ENCODE data around the gene CRY1.

CRY1 gene

DNA sequence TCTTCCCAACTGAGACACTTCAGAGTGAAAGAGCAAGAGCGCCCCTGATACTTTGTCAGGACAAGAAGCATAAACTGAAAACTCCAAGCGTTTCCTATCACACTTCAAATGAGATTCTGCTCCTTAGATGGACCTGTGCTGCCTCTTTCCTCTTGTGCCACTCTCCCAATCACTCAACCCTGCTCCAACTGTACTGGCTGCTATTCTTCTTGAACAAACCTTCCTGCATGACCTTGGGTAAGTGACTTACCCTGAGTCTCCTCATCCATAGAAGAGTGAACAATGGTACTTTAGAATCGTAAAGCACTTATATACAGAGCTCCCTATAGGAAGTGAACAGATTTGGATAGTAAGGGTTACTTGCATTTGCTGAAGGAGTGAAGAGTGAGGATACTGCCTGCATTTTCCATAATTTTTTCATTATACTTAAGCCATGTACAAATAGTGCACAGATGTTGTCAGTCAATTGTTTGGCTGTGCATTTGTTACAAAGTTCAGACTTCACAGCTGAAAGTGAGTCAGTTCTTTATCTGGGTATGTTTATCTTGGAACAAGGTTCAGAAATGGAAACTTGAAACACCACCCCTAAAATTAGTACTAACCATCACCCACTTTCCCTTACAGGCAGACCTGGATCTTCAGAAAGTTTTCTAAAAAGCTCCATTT, 117.2 kb downstream of the CRY1 start:
- Histone ChIP-seq H3K9me3 (ENCODE audit: control insufficient read depth in 1 of 2, low read length in 2 of 2) (no peaks in the 10 kb centered on the region), H3K36me3 (ENCODE audit: control insufficient read depth in 1 of 2, insufficient read depth in 2 of 2, low read length in 2 of 2) (peaks cover 8 to 10% of the 10 kb centered on the region in 2 donors), H3K4me1 (ENCODE audit: control insufficient read depth in 1 of 2, insufficient read depth in 2 of 2, low read length in 2 of 2) (peaks cover 41 to 57% of the 10 kb centered on the region in 2 donors), H3K4me3 (ENCODE audit: low read depth in 1 of 2, low read length in 2 of 2) (peak overlapping the region in 1 of 2 donors; percentile 11), H3K27me3 (ENCODE audit: control insufficient read depth in 1 of 2, insufficient read depth in 2 of 2, low read length in 2 of 2) (no peaks in the 10 kb centered on the region), H3K9ac (ENCODE audit: low read depth in 1 of 2, low read length in 2 of 2) (no peak overlapping the region), H3K27ac (ENCODE audit: low read depth, low read length) (no peak overlapping the region)

GRCh38 chr12:106975098-106975497, 118.3 kb downstream of the CRY1 start:
- no peaks in the 10 kb centered on the region for H3K9me3 ChIP-seq (ENCODE audit: control insufficient read depth in 1 of 2, low read length in 2 of 2)
- no peak overlapping the region for H3K9ac ChIP-seq (ENCODE audit: low read depth in 1 of 2, low read length in 2 of 2)
- H3K4me1 ChIP-seq (ENCODE audit: control insufficient read depth in 1 of 2, insufficient read depth in 2 of 2, low read length in 2 of 2), result peaks cover 39 to 57% of the 10 kb centered on the region in 2 donors
- H3K4me3 ChIP-seq (ENCODE audit: low read depth in 1 of 2, low read length in 2 of 2), result no peak overlapping the region
- peaks cover 14 to 16% of the 10 kb centered on the region in 2 donors for H3K36me3 ChIP-seq (ENCODE audit: control insufficient read depth in 1 of 2, insufficient read depth in 2 of 2, low read length in 2 of 2)
- H3K27me3 ChIP-seq (ENCODE audit: control insufficient read depth in 1 of 2, insufficient read depth in 2 of 2, low read length in 2 of 2), result no peaks in the 10 kb centered on the region
- H3K27ac ChIP-seq (ENCODE audit: low read depth, low read length), result no peak overlapping the region

DNA sequence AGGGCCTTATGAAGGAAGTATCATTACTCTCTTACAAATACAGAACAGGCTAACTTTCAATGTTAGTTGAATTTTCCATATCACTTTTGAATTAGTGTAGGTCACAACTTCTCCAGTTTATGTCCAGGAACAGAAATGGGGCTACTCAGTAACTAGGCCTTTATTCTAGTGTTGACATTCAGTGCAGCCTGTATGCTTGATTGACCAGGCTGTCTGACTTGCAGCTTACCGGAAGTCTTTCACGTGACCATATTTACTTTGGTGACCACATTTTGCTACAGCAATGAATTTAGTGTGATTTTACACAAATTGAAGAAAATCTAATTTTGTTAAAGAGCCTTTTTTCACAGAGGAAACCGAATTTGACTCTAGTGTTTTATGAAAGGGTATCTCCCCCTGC, 118.8 kb downstream of the CRY1 start:
- Histone ChIP-seq H3K36me3 (ENCODE audit: control insufficient read depth in 1 of 2, insufficient read depth in 2 of 2, low read length in 2 of 2) (peaks cover 14 to 16% of the 10 kb centered on the region in 2 donors), H3K9ac (ENCODE audit: low read depth in 1 of 2, low read length in 2 of 2) (no peak overlapping the region), H3K4me1 (ENCODE audit: control insufficient read depth in 1 of 2, insufficient read depth in 2 of 2, low read length in 2 of 2) (peaks cover 39 to 57% of the 10 kb centered on the region in 2 donors), H3K4me3 (ENCODE audit: low read depth in 1 of 2, low read length in 2 of 2) (no peak overlapping the region), H3K9me3 (ENCODE audit: control insufficient read depth in 1 of 2, low read length in 2 of 2) (no peaks in the 10 kb centered on the region), H3K27ac (ENCODE audit: low read depth, low read length) (no peak overlapping the region), H3K27me3 (ENCODE audit: control insufficient read depth in 1 of 2, insufficient read depth in 2 of 2, low read length in 2 of 2) (no peaks in the 10 kb centered on the region)

GRCh38 chr12:106973545-106973944, 119.8 kb downstream of the CRY1 start:
- no peak overlapping the region for H3K9ac ChIP-seq (ENCODE audit: low read depth in 1 of 2, low read length in 2 of 2)
- H3K36me3 ChIP-seq (ENCODE audit: control insufficient read depth in 1 of 2, insufficient read depth in 2 of 2, low read length in 2 of 2), result peaks cover 14 to 16% of the 10 kb centered on the region in 2 donors
- no peak overlapping the region for H3K27ac ChIP-seq (ENCODE audit: low read depth, low read length)
- no peaks in the 10 kb centered on the region for H3K9me3 ChIP-seq (ENCODE audit: control insufficient read depth in 1 of 2, low read length in 2 of 2)
- peaks cover 38 to 50% of the 10 kb centered on the region in 2 donors for H3K4me1 ChIP-seq (ENCODE audit: control insufficient read depth in 1 of 2, insufficient read depth in 2 of 2, low read length in 2 of 2)
- H3K4me3 ChIP-seq (ENCODE audit: low read depth in 1 of 2, low read length in 2 of 2), result no peak overlapping the region
- no peaks in the 10 kb centered on the region for H3K27me3 ChIP-seq (ENCODE audit: control insufficient read depth in 1 of 2, insufficient read depth in 2 of 2, low read length in 2 of 2)

DNA sequence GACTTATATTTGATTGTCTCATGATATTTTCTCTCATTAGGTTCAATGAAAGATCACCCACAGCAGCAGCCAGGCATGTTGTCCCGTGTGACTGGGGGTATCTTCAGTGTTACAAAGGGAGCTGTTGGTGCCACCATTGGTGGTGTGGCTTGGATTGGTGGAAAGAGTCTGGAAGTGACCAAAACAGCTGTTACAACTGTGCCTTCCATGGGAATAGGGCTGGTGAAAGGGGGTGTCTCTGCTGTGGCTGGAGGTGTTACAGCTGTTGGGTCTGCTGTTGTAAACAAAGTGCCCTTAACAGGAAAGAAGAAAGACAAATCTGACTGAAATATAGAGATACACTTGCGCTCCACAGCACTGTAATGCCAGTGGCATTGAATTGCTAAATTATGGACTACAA, 122.3 kb downstream of the CRY1 start:
- Histone ChIP-seq H3K4me3 (ENCODE audit: low read depth in 1 of 2, low read length in 2 of 2) (no peak overlapping the region), H3K36me3 (ENCODE audit: control insufficient read depth in 1 of 2, insufficient read depth in 2 of 2, low read length in 2 of 2) (peaks cover 17 to 31% of the 10 kb centered on the region in 2 donors), H3K27ac (ENCODE audit: low read depth, low read length) (no peak overlapping the region), H3K4me1 (ENCODE audit: control insufficient read depth in 1 of 2, insufficient read depth in 2 of 2, low read length in 2 of 2) (peaks cover 15 to 29% of the 10 kb centered on the region in 2 donors), H3K9ac (ENCODE audit: low read depth in 1 of 2, low read length in 2 of 2) (no peak overlapping the region), H3K27me3 (ENCODE audit: control insufficient read depth in 1 of 2, insufficient read depth in 2 of 2, low read length in 2 of 2) (no peaks in the 10 kb centered on the region), H3K9me3 (ENCODE audit: control insufficient read depth in 1 of 2, low read length in 2 of 2) (no peaks in the 10 kb centered on the region)

DNA sequence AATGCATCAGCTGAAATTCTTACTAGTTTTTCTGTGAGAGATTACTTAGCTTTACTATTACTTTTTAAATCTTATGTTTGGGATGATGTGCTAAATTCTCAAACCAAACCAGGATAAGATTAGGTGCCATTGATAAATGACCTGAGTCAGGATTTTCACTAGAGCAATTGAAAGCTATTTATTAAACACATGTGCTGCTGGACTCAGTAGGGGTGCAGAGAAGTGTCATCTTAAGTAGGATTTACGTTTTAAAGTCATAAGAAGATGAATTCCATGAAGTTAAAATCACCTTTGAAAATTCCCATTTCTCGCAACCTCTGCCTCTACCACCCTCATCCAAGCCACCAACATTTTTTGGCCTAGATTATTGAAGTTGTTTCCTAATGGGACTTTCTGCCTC, 128.8 kb downstream of the CRY1 start:
- H3K36me3 ChIP-seq (ENCODE audit: control insufficient read depth in 1 of 2, insufficient read depth in 2 of 2, low read length in 2 of 2), result peaks cover 2 to 20% of the 10 kb centered on the region in 2 donors
- no peaks in the 10 kb centered on the region for H3K4me1 ChIP-seq (ENCODE audit: control insufficient read depth in 1 of 2, insufficient read depth in 2 of 2, low read length in 2 of 2)
- no peaks in the 10 kb centered on the region for H3K27me3 ChIP-seq (ENCODE audit: control insufficient read depth in 1 of 2, insufficient read depth in 2 of 2, low read length in 2 of 2)
- H3K27ac ChIP-seq (ENCODE audit: low read depth, low read length), result no peak overlapping the region
- no peaks in the 10 kb centered on the region for H3K9me3 ChIP-seq (ENCODE audit: control insufficient read depth in 1 of 2, low read length in 2 of 2)
- H3K9ac ChIP-seq (ENCODE audit: low read depth in 1 of 2, low read length in 2 of 2), result no peak overlapping the region
- H3K4me3 ChIP-seq (ENCODE audit: low read depth in 1 of 2, low read length in 2 of 2), result no peak overlapping the region

- H3K27ac ChIP-seq (ENCODE audit: low read depth, low read length), result no peak overlapping the region
- no peaks in the 10 kb centered on the region for H3K9me3 ChIP-seq (ENCODE audit: control insufficient read depth in 1 of 2, low read length in 2 of 2)
- H3K4me3 ChIP-seq (ENCODE audit: low read depth in 1 of 2, low read length in 2 of 2), result no peak overlapping the region
- no peaks in the 10 kb centered on the region for H3K27me3 ChIP-seq (ENCODE audit: control insufficient read depth in 1 of 2, insufficient read depth in 2 of 2, low read length in 2 of 2)
- H3K9ac ChIP-seq (ENCODE audit: low read depth in 1 of 2, low read length in 2 of 2), result no peak overlapping the region
- H3K4me1 ChIP-seq (ENCODE audit: control insufficient read depth in 1 of 2, insufficient read depth in 2 of 2, low read length in 2 of 2), result peaks cover 11 to 13% of the 10 kb centered on the region in 2 donors
- peaks cover 0 to 12% of the 10 kb centered on the region in 2 donors for H3K36me3 ChIP-seq (ENCODE audit: control insufficient read depth in 1 of 2, insufficient read depth in 2 of 2, low read length in 2 of 2)
Observed at GRCh38 chr12:106962286-106962685, 131.1 kb downstream of the CRY1 start.

GRCh38 chr12:106960443-106960842, 132.9 kb downstream of the CRY1 start:
- no peak overlapping the region for H3K9ac ChIP-seq (ENCODE audit: low read depth in 1 of 2, low read length in 2 of 2)
- H3K27me3 ChIP-seq (ENCODE audit: control insufficient read depth in 1 of 2, insufficient read depth in 2 of 2, low read length in 2 of 2), result no peaks in the 10 kb centered on the region
- peaks cover 0 to 5% of the 10 kb centered on the region in 2 donors for H3K36me3 ChIP-seq (ENCODE audit: control insufficient read depth in 1 of 2, insufficient read depth in 2 of 2, low read length in 2 of 2)
- H3K4me3 ChIP-seq (ENCODE audit: low read depth in 1 of 2, low read length in 2 of 2), result no peak overlapping the region
- no peaks in the 10 kb centered on the region for H3K9me3 ChIP-seq (ENCODE audit: control insufficient read depth in 1 of 2, low read length in 2 of 2)
- H3K27ac ChIP-seq (ENCODE audit: low read depth, low read length), result no peak overlapping the region
- H3K4me1 ChIP-seq (ENCODE audit: control insufficient read depth in 1 of 2, insufficient read depth in 2 of 2, low read length in 2 of 2), result peaks cover 11 to 13% of the 10 kb centered on the region in 2 donors

- no peaks in the 10 kb centered on the region for H3K36me3 ChIP-seq (ENCODE audit: control insufficient read depth in 1 of 2, insufficient read depth in 2 of 2, low read length in 2 of 2)
- H3K4me3 ChIP-seq (ENCODE audit: low read depth in 1 of 2, low read length in 2 of 2), result peak overlapping the region; percentile 86 to 92
- peaks cover 22% of the 10 kb centered on the region in 2 donors for H3K4me1 ChIP-seq (ENCODE audit: control insufficient read depth in 1 of 2, insufficient read depth in 2 of 2, low read length in 2 of 2)
- H3K9ac ChIP-seq (ENCODE audit: low read depth in 1 of 2, low read length in 2 of 2), result peak overlapping the region in 1 of 2 donors; percentile 96
- no peaks in the 10 kb centered on the region for H3K9me3 ChIP-seq (ENCODE audit: control insufficient read depth in 1 of 2, low read length in 2 of 2)
- H3K27me3 ChIP-seq (ENCODE audit: control insufficient read depth in 1 of 2, insufficient read depth in 2 of 2, low read length in 2 of 2), result no peaks in the 10 kb centered on the region
- H3K27ac ChIP-seq (ENCODE audit: low read depth, low read length), result no peak overlapping the region
Observed at GRCh38 chr12:106957583-106957982, 135.8 kb downstream of the CRY1 start.

DNA sequence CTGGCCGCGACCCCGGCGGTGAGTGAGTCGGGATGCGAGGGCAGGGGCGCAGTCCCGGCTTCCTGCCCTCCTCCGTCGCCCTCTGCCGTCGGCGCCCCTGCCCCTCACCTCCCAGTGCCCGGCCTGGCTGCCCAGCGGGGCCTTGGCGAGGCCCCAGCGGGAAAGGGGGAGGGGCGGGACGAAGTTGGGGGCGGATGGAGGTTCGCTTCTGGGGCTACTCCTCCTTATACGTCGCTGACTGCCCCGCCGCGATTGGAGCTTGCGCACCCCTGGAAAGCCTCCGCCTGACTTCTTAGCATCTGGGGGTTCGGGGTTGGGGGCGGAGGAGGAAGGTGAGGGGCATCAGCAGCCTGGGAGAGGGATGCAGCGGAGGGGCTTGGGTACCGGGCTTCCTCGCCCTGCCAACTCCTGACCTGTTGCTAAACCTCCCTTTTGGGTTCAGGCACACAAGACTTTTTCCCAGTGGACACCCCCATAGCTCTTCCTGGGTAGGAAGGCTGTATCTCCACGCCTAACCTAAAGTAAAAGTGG, 137.2 kb downstream of the CRY1 start:
- no peaks in the 10 kb centered on the region for H3K36me3 ChIP-seq (ENCODE audit: control insufficient read depth in 1 of 2, insufficient read depth in 2 of 2, low read length in 2 of 2)
- peaks cover 22% of the 10 kb centered on the region in 2 donors for H3K4me1 ChIP-seq (ENCODE audit: control insufficient read depth in 1 of 2, insufficient read depth in 2 of 2, low read length in 2 of 2)
- H3K27me3 ChIP-seq (ENCODE audit: control insufficient read depth in 1 of 2, insufficient read depth in 2 of 2, low read length in 2 of 2), result no peaks in the 10 kb centered on the region
- H3K4me3 ChIP-seq (ENCODE audit: low read depth in 1 of 2, low read length in 2 of 2), result peak overlapping the region; percentile 86 to 92
- H3K27ac ChIP-seq (ENCODE audit: low read depth, low read length), result peak overlapping the region; percentile 93
- H3K9me3 ChIP-seq (ENCODE audit: control insufficient read depth in 1 of 2, low read length in 2 of 2), result no peaks in the 10 kb centered on the region
- peak overlapping the region; percentile 88 to 96 for H3K9ac ChIP-seq (ENCODE audit: low read depth in 1 of 2, low read length in 2 of 2)
